UCSD-AML1 (cell line): ENCODE measurements around the gene CKS2.

ENCODE experiments used
- DNase-seq: peaks from one replicate; lab custom pipeline; 2025; ENCODE audit not compliant: unreplicated experiment; lab: John Stamatoyannopoulos, UW

The CKS2 gene

GRCh38 chr9:89363921-89364665 is 53.1 kb downstream of the CKS2 start:
- no peak for DNase-seq

DNA sequence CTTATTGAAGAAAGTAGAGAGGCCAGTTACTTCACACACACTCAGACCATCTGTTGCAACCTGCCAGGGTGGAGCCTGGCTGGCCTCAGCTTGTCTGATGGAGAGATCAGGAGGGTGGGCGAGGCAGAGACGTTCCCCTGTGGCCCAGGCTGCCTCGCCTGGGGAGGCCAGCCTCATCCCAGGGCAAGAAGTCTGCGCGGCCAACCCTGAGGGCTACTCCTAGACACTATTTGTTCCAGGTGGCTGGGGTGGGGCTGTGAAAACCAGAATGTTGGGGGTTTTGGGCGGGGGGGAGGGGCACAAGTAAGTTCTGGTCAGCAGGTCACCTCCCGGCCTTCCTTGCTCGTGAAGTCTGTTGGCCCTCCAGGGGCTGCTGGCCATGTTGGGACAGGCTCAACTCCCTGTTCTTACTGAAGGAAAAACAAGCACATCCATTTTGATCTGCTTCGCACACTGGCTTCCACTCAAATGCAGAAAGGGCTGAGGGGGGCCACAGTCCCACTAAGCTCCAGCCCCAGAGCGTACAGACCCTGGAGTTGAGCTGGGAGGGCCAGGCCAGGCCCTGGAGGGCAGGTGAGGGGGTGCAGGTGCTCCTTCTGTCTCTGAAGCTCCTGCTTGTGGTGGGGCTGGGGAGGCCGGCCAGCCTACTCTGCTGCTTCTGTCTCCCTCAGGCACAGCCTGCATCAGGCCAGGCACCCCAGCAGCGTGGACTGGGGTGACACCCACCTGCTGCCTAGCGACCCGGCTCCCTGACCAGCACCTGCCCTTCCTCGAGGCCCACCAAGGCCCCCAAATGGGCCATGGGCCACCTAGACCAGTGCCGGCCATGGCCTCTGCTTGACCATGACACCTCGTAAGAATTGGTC is 53.9 kb downstream of the CKS2 start:
- no peak for DNase-seq

DNA sequence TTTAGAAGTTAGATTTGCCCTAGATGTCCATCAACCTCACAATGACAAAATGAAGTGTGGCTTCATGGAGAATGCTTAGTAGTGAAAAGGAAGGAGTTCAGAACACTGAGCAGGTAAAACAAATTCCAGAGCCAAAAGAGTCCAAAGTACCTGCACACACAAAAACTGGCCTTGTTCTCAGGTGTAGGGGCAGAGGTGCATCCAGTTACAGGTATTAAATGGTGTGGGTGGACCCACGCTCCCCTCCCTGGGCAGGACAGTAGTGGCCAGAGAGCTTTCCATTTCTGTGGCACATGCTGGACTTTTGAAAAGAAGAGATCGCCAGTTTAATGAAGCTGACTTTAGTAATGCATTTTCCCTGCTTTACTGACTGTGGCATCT is 54.5 kb downstream of the CKS2 start:
- DNase-seq = no peak
